ENCODE measurements around the gene RET.

RET gene

DNA sequence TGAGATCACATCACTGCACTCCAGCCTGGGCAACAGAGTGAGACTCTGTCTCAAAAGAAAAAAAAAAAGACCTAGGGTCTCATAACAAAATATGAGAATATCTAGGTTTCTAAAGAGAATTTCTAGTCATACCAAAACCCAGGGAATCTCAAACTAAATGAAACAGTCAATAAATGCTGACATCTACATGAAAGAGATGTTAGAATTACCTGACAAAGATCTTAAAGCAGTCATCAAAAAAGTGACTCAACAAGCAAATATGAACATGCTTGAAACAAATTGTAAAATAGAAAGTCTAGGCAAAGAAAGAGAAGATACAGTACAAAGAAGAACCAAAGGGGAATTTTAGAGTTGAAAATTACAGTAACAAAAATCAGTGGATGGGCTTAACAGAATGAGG is 26.9 kb upstream of the RET start:
- Histone ChIP-seq H3K79me2 (ENCODE audit: insufficient read depth, low read depth) (no peaks in the 10 kb centered on the region), H4K20me1 (ENCODE audit: insufficient read depth) (no peaks in the 10 kb centered on the region), H3K27me3 (ENCODE audit: insufficient read depth, low read depth) (no peaks in the 10 kb centered on the region), H2AFZ (ENCODE audit: low read depth) (no peak overlapping the region), H3K4me1 (ENCODE audit: low read depth, poor library complexity, severe bottlenecking) (no peaks in the 10 kb centered on the region), H3K4me3 (IDR thresholded peaks at IDR 0.05; ENCODE audit: insufficient read depth, low read depth, low read length) (no peak overlapping the region), H3K9ac (no peak overlapping the region), H3K36me3 (ENCODE audit: insufficient read depth) (no peaks in the 10 kb centered on the region), H3K27ac (no peak overlapping the region), H3K4me2 (no peak overlapping the region)
- TF ChIP-seq, protein P1, sequence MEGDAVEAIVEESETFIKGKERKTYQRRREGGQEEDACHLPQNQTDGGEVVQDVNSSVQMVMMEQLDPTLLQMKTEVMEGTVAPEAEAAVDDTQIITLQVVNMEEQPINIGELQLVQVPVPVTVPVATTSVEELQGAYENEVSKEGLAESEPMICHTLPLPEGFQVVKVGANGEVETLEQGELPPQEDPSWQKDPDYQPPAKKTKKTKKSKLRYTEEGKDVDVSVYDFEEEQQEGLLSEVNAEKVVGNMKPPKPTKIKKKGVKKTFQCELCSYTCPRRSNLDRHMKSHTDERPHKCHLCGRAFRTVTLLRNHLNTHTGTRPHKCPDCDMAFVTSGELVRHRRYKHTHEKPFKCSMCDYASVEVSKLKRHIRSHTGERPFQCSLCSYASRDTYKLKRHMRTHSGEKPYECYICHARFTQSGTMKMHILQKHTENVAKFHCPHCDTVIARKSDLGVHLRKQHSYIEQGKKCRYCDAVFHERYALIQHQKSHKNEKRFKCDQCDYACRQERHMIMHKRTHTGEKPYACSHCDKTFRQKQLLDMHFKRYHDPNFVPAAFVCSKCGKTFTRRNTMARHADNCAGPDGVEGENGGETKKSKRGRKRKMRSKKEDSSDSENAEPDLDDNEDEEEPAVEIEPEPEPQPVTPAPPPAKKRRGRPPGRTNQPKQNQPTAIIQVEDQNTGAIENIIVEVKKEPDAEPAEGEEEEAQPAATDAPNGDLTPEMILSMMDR (conservative IDR thresholded peaks at IDR 0.05; ENCODE audit: low read depth, low read length) = no peak

DNA sequence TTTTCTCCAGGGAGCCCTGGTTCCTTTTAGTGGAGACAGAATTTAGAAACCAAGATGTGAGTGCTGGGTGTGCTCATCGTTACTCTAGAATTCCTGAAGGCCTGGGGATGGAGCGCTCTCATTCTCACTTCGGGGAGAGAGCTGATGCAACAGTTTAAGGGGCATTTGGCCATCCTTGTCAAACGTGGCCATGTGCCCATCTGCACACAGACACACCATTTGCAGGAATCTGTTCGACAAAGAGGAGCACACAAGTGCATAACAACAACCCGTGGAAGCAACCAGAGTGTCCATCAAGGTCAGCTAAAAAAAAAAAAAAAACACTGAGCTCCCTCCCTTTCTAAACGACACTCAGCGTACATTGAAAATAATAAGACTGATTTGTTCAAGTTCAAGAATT is 23.0 kb upstream of the RET start:
- TF ChIP-seq, protein P1 (conservative IDR thresholded peaks at IDR 0.05; ENCODE audit: low read depth, low read length) = no peak
- H2AFZ ChIP-seq (ENCODE audit: low read depth) = no peak overlapping the region
- H4K20me1 ChIP-seq (ENCODE audit: insufficient read depth) = no peaks in the 10 kb centered on the region
- H3K4me3 ChIP-seq (IDR thresholded peaks at IDR 0.05; ENCODE audit: insufficient read depth, low read depth, low read length) = no peak overlapping the region
- no peaks in the 10 kb centered on the region for H3K36me3 ChIP-seq (ENCODE audit: insufficient read depth)
- no peaks in the 10 kb centered on the region for H3K79me2 ChIP-seq (ENCODE audit: insufficient read depth, low read depth)
- no peak overlapping the region for H3K27ac ChIP-seq
- no peak overlapping the region for H3K9ac ChIP-seq
- H3K4me2 ChIP-seq = no peak overlapping the region
- no peaks in the 10 kb centered on the region for H3K4me1 ChIP-seq (ENCODE audit: low read depth, poor library complexity, severe bottlenecking)
- H3K27me3 ChIP-seq (ENCODE audit: insufficient read depth, low read depth) = no peaks in the 10 kb centered on the region

DNA sequence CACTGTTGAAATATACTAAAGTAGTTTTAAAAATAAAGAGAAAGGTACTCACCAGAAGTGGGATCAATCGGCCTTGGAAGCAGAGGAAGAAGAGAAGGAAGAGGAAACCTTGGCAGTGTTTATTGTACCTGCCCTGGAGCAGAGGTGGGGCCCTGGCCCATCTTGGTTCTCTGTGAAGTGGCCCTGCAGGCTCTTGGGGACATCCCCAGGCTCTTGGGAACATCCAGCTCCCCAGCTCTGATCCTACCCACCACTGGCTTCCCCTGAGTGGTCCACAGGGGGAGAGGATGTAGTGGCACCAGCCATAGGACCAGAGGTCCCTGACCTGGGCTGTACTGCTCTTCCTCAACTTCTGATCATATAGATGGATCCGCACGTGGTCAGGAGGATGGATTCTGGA is 22.3 kb upstream of the RET start:
- no peak overlapping the region for H3K27ac ChIP-seq
- TF ChIP-seq, protein P1 (conservative IDR thresholded peaks at IDR 0.05; ENCODE audit: low read depth, low read length) = no peak
- H3K4me2 ChIP-seq = no peak overlapping the region
- H3K36me3 ChIP-seq (ENCODE audit: insufficient read depth) = no peaks in the 10 kb centered on the region
- H4K20me1 ChIP-seq (ENCODE audit: insufficient read depth) = no peaks in the 10 kb centered on the region
- no peak overlapping the region for H2AFZ ChIP-seq (ENCODE audit: low read depth)
- no peaks in the 10 kb centered on the region for H3K4me1 ChIP-seq (ENCODE audit: low read depth, poor library complexity, severe bottlenecking)
- no peak overlapping the region for H3K4me3 ChIP-seq (IDR thresholded peaks at IDR 0.05; ENCODE audit: insufficient read depth, low read depth, low read length)
- no peaks in the 10 kb centered on the region for H3K79me2 ChIP-seq (ENCODE audit: insufficient read depth, low read depth)
- no peaks in the 10 kb centered on the region for H3K27me3 ChIP-seq (ENCODE audit: insufficient read depth, low read depth)
- H3K9ac ChIP-seq = no peak overlapping the region

DNA sequence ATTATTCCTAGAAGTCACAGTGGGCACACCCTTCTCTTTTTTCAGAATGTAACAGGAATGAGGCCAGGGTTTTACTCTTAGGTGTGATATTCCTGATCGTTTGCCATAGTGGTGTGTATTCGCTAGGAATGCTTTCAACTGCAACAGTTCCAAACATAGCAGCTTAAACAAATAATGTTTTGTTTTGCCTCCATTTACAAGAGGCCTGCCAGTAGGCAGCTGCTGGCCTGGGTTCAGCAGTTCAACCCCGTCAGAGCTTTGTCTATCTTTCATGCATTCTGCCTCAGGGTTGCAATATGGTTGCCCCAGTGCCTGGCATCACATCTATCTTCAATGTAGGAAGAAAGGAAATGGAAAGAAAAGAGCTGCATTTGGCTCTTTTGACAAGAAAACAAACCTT is 21.7 kb upstream of the RET start:
- TF ChIP-seq, protein P1 (conservative IDR thresholded peaks at IDR 0.05; ENCODE audit: low read depth, low read length) = no peak
- Histone ChIP-seq H3K36me3 (ENCODE audit: insufficient read depth) (no peaks in the 10 kb centered on the region), H3K79me2 (ENCODE audit: insufficient read depth, low read depth) (no peaks in the 10 kb centered on the region), H3K27ac (no peak overlapping the region), H3K4me3 (IDR thresholded peaks at IDR 0.05; ENCODE audit: insufficient read depth, low read depth, low read length) (no peak overlapping the region), H4K20me1 (ENCODE audit: insufficient read depth) (no peaks in the 10 kb centered on the region), H3K4me1 (ENCODE audit: low read depth, poor library complexity, severe bottlenecking) (no peaks in the 10 kb centered on the region), H2AFZ (ENCODE audit: low read depth) (no peak overlapping the region), H3K9ac (no peak overlapping the region), H3K27me3 (ENCODE audit: insufficient read depth, low read depth) (no peaks in the 10 kb centered on the region), H3K4me2 (no peak overlapping the region)

All from KMS-11 (cell line).